ENCODE results near the gene ANKS1A. TPM values are rescaled to one million over a fixed set of nuclear protein-coding genes. Genes with fewer than 3 reads are reported as not detected.

ANKS1A gene
- total RNA-seq, 1 experiment from 2014 or later: 26.5 TPM

- Mint-ChIP-seq H3K4me3 (no peak overlapping the region), H3K27me3 (ENCODE audit: low read depth) (no peaks in the 10 kb centered on the region), H3K36me3 (ENCODE audit: insufficient read depth in 1 of 3, low read depth in 3 of 3) (peaks cover 19 to 60% (median 48%) of the 10 kb centered on the region in 3 experiments; a peak in 6 of 7 replicates), H3K4me1 (peaks cover 15 to 18% of the 10 kb centered on the region in 2 experiments), H3K27ac (0 out of 7 replicates have a peak overlapping the region, but pooled peaks of 1 of the 3 experiments have one; percentile 21), H3K9me3 (no peaks in the 10 kb centered on the region; a peak in 1 of 5 replicates)
- H2AK5ac ChIP-seq (ENCODE audit: insufficient read length, low read length): no peak overlapping the region
- H4K91ac ChIP-seq (ENCODE audit: insufficient read length, low read depth, low read length): no peak overlapping the region
- H3K23ac ChIP-seq (ENCODE audit: insufficient read length, low read depth, low read length): no peak overlapping the region
- WGBS (ENCODE audit: extremely low coverage, insufficient read length, low lambda C conversion rate): no CpG with 5 or more reads among the region's 12 CpGs
- no peaks in the 10 kb centered on the region for H3K23me2 ChIP-seq (ENCODE audit: insufficient read length, low read depth, low read length, poor library complexity, severe bottlenecking)
- H3K14ac ChIP-seq (ENCODE audit: insufficient read depth, low read length): no peak overlapping the region
- no peak overlapping the region for H3K18ac ChIP-seq (ENCODE audit: insufficient read length, low read depth, low read length)
- H4K5ac ChIP-seq (ENCODE audit: insufficient read length, low read depth, low read length): no peak overlapping the region
- no peak overlapping the region for H2AFZ ChIP-seq (ENCODE audit: low read length)
- H2BK20ac ChIP-seq (ENCODE audit: low read depth, low read length, poor library complexity, severe bottlenecking): no peak overlapping the region
- H4K8ac ChIP-seq (replicated peaks; ENCODE audit: insufficient read length, low read depth, low read length): no peak overlapping the region
- H3K79me1 ChIP-seq (ENCODE audit: insufficient read depth, low read depth, low read length, poor library complexity, severe bottlenecking): no peaks in the 10 kb centered on the region
- no peak overlapping the region for H3K56ac ChIP-seq (ENCODE audit: insufficient read length, low read depth, low read length)
- H3K79me2 ChIP-seq (ENCODE audit: insufficient read depth, low read length): no peaks in the 10 kb centered on the region
- no peak overlapping the region for H3K4me2 ChIP-seq (ENCODE audit: insufficient read depth, insufficient read length, low read length)
- H2BK12ac ChIP-seq (ENCODE audit: insufficient read length, low read depth, low read length): no peak overlapping the region
- no peaks in the 10 kb centered on the region for H4K20me1 ChIP-seq (ENCODE audit: control insufficient read depth, insufficient read depth, insufficient read length)
- no peak for TF ChIP-seq CTCF (conservative IDR thresholded peaks at IDR 0.05)
- no peak overlapping the region for H3K27ac ChIP-seq (ENCODE audit: insufficient read length, low read depth, low read length)
- H3K27me3 ChIP-seq (ENCODE audit: insufficient read depth, low read length): no peaks in the 10 kb centered on the region
- H2BK5ac ChIP-seq (ENCODE audit: insufficient read length, low read length): no peak overlapping the region
- H2BK120ac ChIP-seq (ENCODE audit: low read depth, low read length, poor library complexity, severe bottlenecking): no peak overlapping the region
- H3K9ac ChIP-seq (ENCODE audit: extremely low read depth, insufficient read length, low read length): no peak overlapping the region
- no peak overlapping the region for H3T11ph ChIP-seq (ENCODE audit: low read length)
- no peaks in the 10 kb centered on the region for H3K4me1 ChIP-seq (ENCODE audit: insufficient read depth, low read length)
- DNase-seq: peak; percentile 17
- H2BK15ac ChIP-seq (ENCODE audit: low read depth, low read length): no peak overlapping the region
- H3K4ac ChIP-seq (ENCODE audit: low read depth, low read length): no peak overlapping the region
- no peaks in the 10 kb centered on the region for H3K9me3 ChIP-seq (ENCODE audit: control insufficient read depth, low read depth, low read length)
These were observed 197.7 kb downstream of the ANKS1A start for GRCh38 chr6:35086636-35087360.

Measured in H9 (cell line).